H9 (cell line): Measurements from ENCODE around the gene KCNH4. TPM values are rescaled to one million over a fixed set of nuclear protein-coding genes. Genes with fewer than 3 reads are reported as not detected.

Source experiments
- DNase-seq: peaks from one replicate; pipeline ENCODE4 v3.0.0-alpha.2; 2017
- H2AFZ ChIP-seq: one replicate; pipeline ENCODE4 v1.6.1; 2013; ENCODE audit warnings: mild to moderate bottlenecking, low read length, control low read depth, moderate library complexity
- H2AK5ac ChIP-seq: 2 replicates; pipeline ENCODE4 v1.6.1; 2013; ENCODE audit warnings: low read length, control low read depth, mixed read lengths; ENCODE audit not compliant: insufficient read length
- H2BK120ac ChIP-seq: one replicate; pipeline ENCODE4 v1.6.1; 2013; ENCODE audit warnings: low read depth, mild to moderate bottlenecking, low read length, control low read depth, inconsistent platforms; ENCODE audit not compliant: poor library complexity, severe bottlenecking
- H2BK12ac ChIP-seq: 2 replicates; pipeline ENCODE4 v1.6.1; 2013; ENCODE audit warnings: low read length, control low read depth, mixed read lengths, low read depth; ENCODE audit not compliant: insufficient read length
- H2BK15ac ChIP-seq: 2 replicates; pipeline ENCODE4 v1.6.1; 2013; ENCODE audit warnings: low read depth, low read length, control low read depth
- H2BK20ac ChIP-seq: one replicate; pipeline ENCODE4 v1.6.1; 2013; ENCODE audit warnings: low read depth, mild to moderate bottlenecking, low read length, control low read depth, inconsistent platforms; ENCODE audit not compliant: poor library complexity, severe bottlenecking
- H2BK5ac ChIP-seq: 2 replicates; pipeline ENCODE4 v1.6.1; 2013; ENCODE audit warnings: low read length, control low read depth, mixed read lengths; ENCODE audit not compliant: insufficient read length
- H3K14ac ChIP-seq: 2 replicates; pipeline ENCODE4 v1.6.1; 2013; ENCODE audit warnings: low read length, control low read depth; ENCODE audit not compliant: insufficient read depth
- H3K18ac ChIP-seq: 2 replicates; pipeline ENCODE4 v1.6.1; 2013; ENCODE audit warnings: low read depth, mild to moderate bottlenecking, mixed read lengths, low read length, control low read depth; ENCODE audit not compliant: insufficient read length
- H3K23ac ChIP-seq: 2 replicates; pipeline ENCODE4 v1.6.1; 2013; ENCODE audit warnings: low read length, control low read depth, mixed read lengths, low read depth; ENCODE audit not compliant: insufficient read length
- H3K23me2 ChIP-seq: 2 replicates; pipeline ENCODE4 v1.6.1; 2013; ENCODE audit warnings: low read depth, mild to moderate bottlenecking, mixed read lengths, low read length, control low read depth; ENCODE audit not compliant: insufficient read length, poor library complexity, severe bottlenecking
- H3K27ac ChIP-seq: 2 replicates; pipeline ENCODE4 v1.5.1; 2013; ENCODE audit warnings: low read length, control low read depth, mixed read lengths, low read depth; ENCODE audit not compliant: insufficient read length
- H3K27me3 ChIP-seq: 2 replicates; pipeline ENCODE4 v1.6.1; 2013; ENCODE audit warnings: low read length, control low read depth, inconsistent platforms; ENCODE audit not compliant: insufficient read depth
- H3K4ac ChIP-seq: 2 replicates; pipeline ENCODE4 v1.6.1; 2013; ENCODE audit warnings: low read depth, mild to moderate bottlenecking, control low read depth, inconsistent platforms, low read length, moderate library complexity
- H3K4me1 ChIP-seq: 2 replicates; pipeline ENCODE4 v1.6.1; 2013; ENCODE audit warnings: low read length, control low read depth, inconsistent platforms; ENCODE audit not compliant: insufficient read depth
- H3K4me2 ChIP-seq: 2 replicates; pipeline ENCODE4 v1.6.1; 2013; ENCODE audit warnings: low read length, control low read depth, mixed read lengths; ENCODE audit not compliant: insufficient read length, insufficient read depth
- H3K56ac ChIP-seq: 2 replicates; pipeline ENCODE4 v1.6.1; 2013; ENCODE audit warnings: low read depth, mild to moderate bottlenecking, mixed read lengths, low read length, control low read depth; ENCODE audit not compliant: insufficient read length
- H3K79me1 ChIP-seq: 2 replicates; pipeline ENCODE4 v1.6.1; 2013; ENCODE audit warnings: low read depth, mild to moderate bottlenecking, moderate library complexity, low read length, control low read depth, inconsistent platforms; ENCODE audit not compliant: insufficient read depth, poor library complexity, severe bottlenecking
- H3K79me2 ChIP-seq: 2 replicates; pipeline ENCODE4 v1.6.1; 2013; ENCODE audit warnings: low read length, control low read depth, inconsistent platforms; ENCODE audit not compliant: insufficient read depth
- H3K9ac ChIP-seq: 2 replicates; pipeline ENCODE4 v1.6.1; 2013; ENCODE audit warnings: low read length, control low read depth, mixed read lengths; ENCODE audit not compliant: insufficient read length; ENCODE audit errors: extremely low read depth
- H3K9me3 ChIP-seq: one replicate; pipeline ENCODE4 v1.6.1; 2013; ENCODE audit warnings: low read depth, low read length, inconsistent platforms; ENCODE audit not compliant: control insufficient read depth
- H3T11ph ChIP-seq: one replicate; pipeline ENCODE4 v1.6.1; 2013; ENCODE audit warnings: mild to moderate bottlenecking, low read length, control low read depth, inconsistent platforms
- H4K20me1 ChIP-seq: one replicate; pipeline ENCODE4 v1.6.1; 2013; ENCODE audit not compliant: control insufficient read depth, insufficient read length, insufficient read depth
- H4K5ac ChIP-seq: 2 replicates; pipeline ENCODE4 v1.6.1; 2013; ENCODE audit warnings: low read depth, mild to moderate bottlenecking, mixed read lengths, low read length, control low read depth; ENCODE audit not compliant: insufficient read length
- H4K8ac ChIP-seq: replicated peaks from 2 replicates; pipeline ENCODE4 v1.6.1; 2013; ENCODE audit warnings: low read length, control low read depth, mixed read lengths, low read depth; ENCODE audit not compliant: insufficient read length
- H4K91ac ChIP-seq: 2 replicates; pipeline ENCODE4 v1.6.1; 2013; ENCODE audit warnings: low read depth, mild to moderate bottlenecking, moderate library complexity, mixed read lengths, low read length, control low read depth; ENCODE audit not compliant: insufficient read length
- H3K27ac Mint-ChIP-seq, 3 experiments: 2 replicates in 2 of 3; 3 replicates in 1 of 3; pipeline ENCODE4 v1.8.0; 2020 to 2021; ENCODE audit warnings: mixed read lengths in 3 of 3, mild to moderate bottlenecking in 1 of 3, moderate library complexity in 1 of 3
- H3K27me3 Mint-ChIP-seq: 2 replicates; pipeline ENCODE4 v1.8.0; 2021; ENCODE audit warnings: low read depth, mild to moderate bottlenecking, moderate library complexity, mixed read lengths
- H3K36me3 Mint-ChIP-seq, 3 experiments: 2 replicates in 2 of 3; 3 replicates in 1 of 3; pipeline ENCODE4 v1.8.0; 2020 to 2021; ENCODE audit warnings: low read depth in 3 of 3, mixed read lengths in 3 of 3; ENCODE audit not compliant: insufficient read depth in 1 of 3
- H3K4me1 Mint-ChIP-seq, 2 experiments: 2 replicates each; pipeline ENCODE4 v1.8.0; 2020; ENCODE audit warnings: mixed read lengths in 2 of 2
- H3K4me3 Mint-ChIP-seq, 2 experiments: 2 replicates in 1 of 2; 3 replicates in 1 of 2; pipeline ENCODE4 v1.8.0; 2020 to 2021; ENCODE audit warnings: mild to moderate bottlenecking in 2 of 2, mixed read lengths in 2 of 2, moderate library complexity in 1 of 2
- H3K9me3 Mint-ChIP-seq, 2 experiments: 2 replicates in 1 of 2; 3 replicates in 1 of 2; pipeline ENCODE4 v1.8.0; 2020; ENCODE audit warnings: mild to moderate bottlenecking in 2 of 2, mixed read lengths in 2 of 2, moderate library complexity in 1 of 2
- WGBS: extraction: QIAGEN DNeasy Blood & Tissue Kit; methylation state at CpG from one replicate; pipeline ENCODE4 v1.1.7; 2013; ENCODE audit warnings: missing lambda C conversion rate, low lambda C conversion rate, mixed read lengths; ENCODE audit not compliant: insufficient read length; ENCODE audit errors: extremely low coverage; 5-methylcytosine and 5-hydroxymethylcytosine counted together
- total RNA-seq: library from RNA; stranded (reverse); gene quantifications from 2 replicates; pipeline ENCODE4 v1.2.1, GENCODE V29; 2021
- TF ChIP-seq, protein P1 (sequence below): fragments of 200-600 bp; sonication (generic); conservative IDR thresholded peaks from 3 replicates; pipeline ENCODE4 v1.8.0; 2021; ENCODE audit warnings: antibody characterized with exemption, mild to moderate bottlenecking

Gene KCNH4
- total RNA-seq, 1 experiment from 2014 or later: not detected

DNA sequence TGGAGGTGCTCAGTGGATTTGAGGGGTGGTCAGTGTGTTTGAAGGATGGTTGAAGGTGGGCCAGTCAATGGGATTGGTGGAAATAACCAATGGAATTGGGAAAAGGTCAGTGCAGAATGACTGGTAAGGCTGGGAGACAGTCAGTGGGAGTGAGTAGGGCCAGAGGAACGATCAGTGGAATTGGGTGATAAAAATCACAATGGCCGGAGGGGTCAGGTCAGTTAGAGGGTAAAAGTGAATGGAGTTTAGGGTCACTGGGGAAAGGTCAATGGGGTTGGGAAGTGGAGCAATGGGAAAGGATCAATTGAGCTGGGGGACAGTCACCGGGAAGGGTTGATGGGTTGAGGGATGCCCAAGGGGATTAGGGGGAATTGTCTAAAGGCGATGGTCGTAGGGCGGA, 15.2 kb downstream of the KCNH4 start:
- Histone ChIP-seq H3K79me2 (no peaks in the 10 kb centered on the region), H3K79me1 (no peaks in the 10 kb centered on the region), H3K18ac (no peak overlapping the region), H2AFZ (no peak overlapping the region), H3K23me2 (no peaks in the 10 kb centered on the region), H3K4ac (no peak overlapping the region), H3K27ac (no peak overlapping the region), H2AK5ac (no peak overlapping the region), H2BK15ac (no peak overlapping the region), H3K23ac (no peak overlapping the region), H2BK5ac (no peak overlapping the region), H3K27me3 (no peaks in the 10 kb centered on the region), H3K4me2 (no peak overlapping the region), H2BK120ac (no peak overlapping the region), H4K20me1 (no peaks in the 10 kb centered on the region), H3K4me1 (no peaks in the 10 kb centered on the region), H3K9ac (no peak overlapping the region), H3K56ac (no peak overlapping the region), H4K91ac (no peak overlapping the region), H3K14ac (no peak overlapping the region), H3T11ph (no peak overlapping the region), H2BK20ac (no peak overlapping the region), H4K8ac (no peak overlapping the region), H4K5ac (no peak overlapping the region), H3K9me3 (no peaks in the 10 kb centered on the region), H2BK12ac (no peak overlapping the region)
- WGBS: no CpG with 5 or more reads among the region's 6 CpGs
- H3K9me3 Mint-ChIP-seq: no peaks in the 10 kb centered on the region
- peaks cover 2 to 4% of the 10 kb centered on the region in 2 experiments; a peak in 3 of 4 replicates for H3K4me1 Mint-ChIP-seq
- H3K27ac Mint-ChIP-seq: no peak overlapping the region; a peak in 1 of 7 replicates
- TF ChIP-seq, protein P1, sequence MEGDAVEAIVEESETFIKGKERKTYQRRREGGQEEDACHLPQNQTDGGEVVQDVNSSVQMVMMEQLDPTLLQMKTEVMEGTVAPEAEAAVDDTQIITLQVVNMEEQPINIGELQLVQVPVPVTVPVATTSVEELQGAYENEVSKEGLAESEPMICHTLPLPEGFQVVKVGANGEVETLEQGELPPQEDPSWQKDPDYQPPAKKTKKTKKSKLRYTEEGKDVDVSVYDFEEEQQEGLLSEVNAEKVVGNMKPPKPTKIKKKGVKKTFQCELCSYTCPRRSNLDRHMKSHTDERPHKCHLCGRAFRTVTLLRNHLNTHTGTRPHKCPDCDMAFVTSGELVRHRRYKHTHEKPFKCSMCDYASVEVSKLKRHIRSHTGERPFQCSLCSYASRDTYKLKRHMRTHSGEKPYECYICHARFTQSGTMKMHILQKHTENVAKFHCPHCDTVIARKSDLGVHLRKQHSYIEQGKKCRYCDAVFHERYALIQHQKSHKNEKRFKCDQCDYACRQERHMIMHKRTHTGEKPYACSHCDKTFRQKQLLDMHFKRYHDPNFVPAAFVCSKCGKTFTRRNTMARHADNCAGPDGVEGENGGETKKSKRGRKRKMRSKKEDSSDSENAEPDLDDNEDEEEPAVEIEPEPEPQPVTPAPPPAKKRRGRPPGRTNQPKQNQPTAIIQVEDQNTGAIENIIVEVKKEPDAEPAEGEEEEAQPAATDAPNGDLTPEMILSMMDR: no peak
- H3K4me3 Mint-ChIP-seq: no peak overlapping the region
- H3K27me3 Mint-ChIP-seq: peaks cover 2% of the 10 kb centered on the region; the same call in 1 of the 2 replicates
- no peak for DNase-seq
- no peaks in the 10 kb centered on the region for H3K36me3 Mint-ChIP-seq
